H9 (cell line): ENCODE results near the gene PLCD3. TPM values are rescaled to one million over a fixed set of nuclear protein-coding genes. Genes with fewer than 3 reads are reported as not detected.

ENCODE experiments used
- DNase-seq: peaks from one replicate; pipeline ENCODE4 v3.0.0-alpha.2; 2017
- H2AFZ ChIP-seq: one replicate; pipeline ENCODE4 v1.6.1; 2013; ENCODE audit warnings: mild to moderate bottlenecking, low read length, control low read depth, moderate library complexity
- H2AK5ac ChIP-seq: 2 replicates; pipeline ENCODE4 v1.6.1; 2013; ENCODE audit warnings: low read length, control low read depth, mixed read lengths; ENCODE audit not compliant: insufficient read length
- H2BK120ac ChIP-seq: one replicate; pipeline ENCODE4 v1.6.1; 2013; ENCODE audit warnings: low read depth, mild to moderate bottlenecking, low read length, control low read depth, inconsistent platforms; ENCODE audit not compliant: poor library complexity, severe bottlenecking
- H2BK12ac ChIP-seq: 2 replicates; pipeline ENCODE4 v1.6.1; 2013; ENCODE audit warnings: low read length, control low read depth, mixed read lengths, low read depth; ENCODE audit not compliant: insufficient read length
- H2BK15ac ChIP-seq: 2 replicates; pipeline ENCODE4 v1.6.1; 2013; ENCODE audit warnings: low read depth, low read length, control low read depth
- H2BK20ac ChIP-seq: one replicate; pipeline ENCODE4 v1.6.1; 2013; ENCODE audit warnings: low read depth, mild to moderate bottlenecking, low read length, control low read depth, inconsistent platforms; ENCODE audit not compliant: poor library complexity, severe bottlenecking
- H2BK5ac ChIP-seq: 2 replicates; pipeline ENCODE4 v1.6.1; 2013; ENCODE audit warnings: low read length, control low read depth, mixed read lengths; ENCODE audit not compliant: insufficient read length
- H3K14ac ChIP-seq: 2 replicates; pipeline ENCODE4 v1.6.1; 2013; ENCODE audit warnings: low read length, control low read depth; ENCODE audit not compliant: insufficient read depth
- H3K18ac ChIP-seq: 2 replicates; pipeline ENCODE4 v1.6.1; 2013; ENCODE audit warnings: low read depth, mild to moderate bottlenecking, mixed read lengths, low read length, control low read depth; ENCODE audit not compliant: insufficient read length
- H3K23ac ChIP-seq: 2 replicates; pipeline ENCODE4 v1.6.1; 2013; ENCODE audit warnings: low read length, control low read depth, mixed read lengths, low read depth; ENCODE audit not compliant: insufficient read length
- H3K23me2 ChIP-seq: 2 replicates; pipeline ENCODE4 v1.6.1; 2013; ENCODE audit warnings: low read depth, mild to moderate bottlenecking, mixed read lengths, low read length, control low read depth; ENCODE audit not compliant: insufficient read length, poor library complexity, severe bottlenecking
- H3K27ac ChIP-seq: 2 replicates; pipeline ENCODE4 v1.5.1; 2013; ENCODE audit warnings: low read length, control low read depth, mixed read lengths, low read depth; ENCODE audit not compliant: insufficient read length
- H3K27me3 ChIP-seq: 2 replicates; pipeline ENCODE4 v1.6.1; 2013; ENCODE audit warnings: low read length, control low read depth, inconsistent platforms; ENCODE audit not compliant: insufficient read depth
- H3K4ac ChIP-seq: 2 replicates; pipeline ENCODE4 v1.6.1; 2013; ENCODE audit warnings: low read depth, mild to moderate bottlenecking, control low read depth, inconsistent platforms, low read length, moderate library complexity
- H3K4me1 ChIP-seq: 2 replicates; pipeline ENCODE4 v1.6.1; 2013; ENCODE audit warnings: low read length, control low read depth, inconsistent platforms; ENCODE audit not compliant: insufficient read depth
- H3K4me2 ChIP-seq: 2 replicates; pipeline ENCODE4 v1.6.1; 2013; ENCODE audit warnings: low read length, control low read depth, mixed read lengths; ENCODE audit not compliant: insufficient read length, insufficient read depth
- H3K56ac ChIP-seq: 2 replicates; pipeline ENCODE4 v1.6.1; 2013; ENCODE audit warnings: low read depth, mild to moderate bottlenecking, mixed read lengths, low read length, control low read depth; ENCODE audit not compliant: insufficient read length
- H3K79me1 ChIP-seq: 2 replicates; pipeline ENCODE4 v1.6.1; 2013; ENCODE audit warnings: low read depth, mild to moderate bottlenecking, moderate library complexity, low read length, control low read depth, inconsistent platforms; ENCODE audit not compliant: insufficient read depth, poor library complexity, severe bottlenecking
- H3K79me2 ChIP-seq: 2 replicates; pipeline ENCODE4 v1.6.1; 2013; ENCODE audit warnings: low read length, control low read depth, inconsistent platforms; ENCODE audit not compliant: insufficient read depth
- H3K9ac ChIP-seq: 2 replicates; pipeline ENCODE4 v1.6.1; 2013; ENCODE audit warnings: low read length, control low read depth, mixed read lengths; ENCODE audit not compliant: insufficient read length; ENCODE audit errors: extremely low read depth
- H3K9me3 ChIP-seq: one replicate; pipeline ENCODE4 v1.6.1; 2013; ENCODE audit warnings: low read depth, low read length, inconsistent platforms; ENCODE audit not compliant: control insufficient read depth
- H3T11ph ChIP-seq: one replicate; pipeline ENCODE4 v1.6.1; 2013; ENCODE audit warnings: mild to moderate bottlenecking, low read length, control low read depth, inconsistent platforms
- H4K20me1 ChIP-seq: one replicate; pipeline ENCODE4 v1.6.1; 2013; ENCODE audit not compliant: control insufficient read depth, insufficient read length, insufficient read depth
- H4K5ac ChIP-seq: 2 replicates; pipeline ENCODE4 v1.6.1; 2013; ENCODE audit warnings: low read depth, mild to moderate bottlenecking, mixed read lengths, low read length, control low read depth; ENCODE audit not compliant: insufficient read length
- H4K8ac ChIP-seq: replicated peaks from 2 replicates; pipeline ENCODE4 v1.6.1; 2013; ENCODE audit warnings: low read length, control low read depth, mixed read lengths, low read depth; ENCODE audit not compliant: insufficient read length
- H4K91ac ChIP-seq: 2 replicates; pipeline ENCODE4 v1.6.1; 2013; ENCODE audit warnings: low read depth, mild to moderate bottlenecking, moderate library complexity, mixed read lengths, low read length, control low read depth; ENCODE audit not compliant: insufficient read length
- H3K27ac Mint-ChIP-seq, 3 experiments: 2 replicates in 2 of 3; 3 replicates in 1 of 3; pipeline ENCODE4 v1.8.0; 2020 to 2021; ENCODE audit warnings: mixed read lengths in 3 of 3, mild to moderate bottlenecking in 1 of 3, moderate library complexity in 1 of 3
- H3K27me3 Mint-ChIP-seq: 2 replicates; pipeline ENCODE4 v1.8.0; 2021; ENCODE audit warnings: low read depth, mild to moderate bottlenecking, moderate library complexity, mixed read lengths
- H3K36me3 Mint-ChIP-seq, 3 experiments: 2 replicates in 2 of 3; 3 replicates in 1 of 3; pipeline ENCODE4 v1.8.0; 2020 to 2021; ENCODE audit warnings: low read depth in 3 of 3, mixed read lengths in 3 of 3; ENCODE audit not compliant: insufficient read depth in 1 of 3
- H3K4me1 Mint-ChIP-seq, 2 experiments: 2 replicates each; pipeline ENCODE4 v1.8.0; 2020; ENCODE audit warnings: mixed read lengths in 2 of 2
- H3K4me3 Mint-ChIP-seq, 2 experiments: 2 replicates in 1 of 2; 3 replicates in 1 of 2; pipeline ENCODE4 v1.8.0; 2020 to 2021; ENCODE audit warnings: mild to moderate bottlenecking in 2 of 2, mixed read lengths in 2 of 2, moderate library complexity in 1 of 2
- H3K9me3 Mint-ChIP-seq, 2 experiments: 2 replicates in 1 of 2; 3 replicates in 1 of 2; pipeline ENCODE4 v1.8.0; 2020; ENCODE audit warnings: mild to moderate bottlenecking in 2 of 2, mixed read lengths in 2 of 2, moderate library complexity in 1 of 2
- WGBS: extraction: QIAGEN DNeasy Blood & Tissue Kit; methylation state at CpG from one replicate; pipeline ENCODE4 v1.1.7; 2013; ENCODE audit warnings: missing lambda C conversion rate, low lambda C conversion rate, mixed read lengths; ENCODE audit not compliant: insufficient read length; ENCODE audit errors: extremely low coverage; 5-methylcytosine and 5-hydroxymethylcytosine counted together
- total RNA-seq: library from RNA; stranded (reverse); gene quantifications from 2 replicates; pipeline ENCODE4 v1.2.1, GENCODE V29; 2021
- TF ChIP-seq, protein P1 (sequence below): fragments of 200-600 bp; sonication (generic); conservative IDR thresholded peaks from 3 replicates; pipeline ENCODE4 v1.8.0; 2021; ENCODE audit warnings: antibody characterized with exemption, mild to moderate bottlenecking

The PLCD3 gene
- total RNA-seq, 1 experiment from 2014 or later = 41.6 TPM

DNA sequence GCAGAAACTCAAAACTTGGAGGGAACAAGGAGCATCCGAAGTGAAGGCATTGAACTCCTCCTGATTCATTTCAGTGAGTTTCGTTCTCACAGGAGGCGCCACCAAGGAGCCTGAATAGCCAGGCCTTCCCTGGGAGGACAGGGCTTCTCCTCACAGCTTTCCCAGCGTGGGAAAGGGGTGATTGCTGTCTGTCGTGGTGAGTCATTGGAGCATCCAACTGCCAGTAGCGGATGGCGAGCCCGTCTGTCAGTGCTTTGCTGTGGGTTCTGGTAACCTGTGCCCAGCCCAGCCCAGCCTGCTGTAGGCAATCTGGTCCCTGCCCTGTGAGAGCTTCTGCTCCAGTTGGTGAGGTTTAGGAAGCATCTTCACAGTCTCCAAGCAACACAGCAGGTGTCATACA is 28.3 kb downstream of the PLCD3 start:
- DNase-seq = no peak
- H4K8ac ChIP-seq = no peak overlapping the region
- H3K23me2 ChIP-seq = no peaks in the 10 kb centered on the region
- H4K20me1 ChIP-seq = no peaks in the 10 kb centered on the region
- TF ChIP-seq, protein P1, sequence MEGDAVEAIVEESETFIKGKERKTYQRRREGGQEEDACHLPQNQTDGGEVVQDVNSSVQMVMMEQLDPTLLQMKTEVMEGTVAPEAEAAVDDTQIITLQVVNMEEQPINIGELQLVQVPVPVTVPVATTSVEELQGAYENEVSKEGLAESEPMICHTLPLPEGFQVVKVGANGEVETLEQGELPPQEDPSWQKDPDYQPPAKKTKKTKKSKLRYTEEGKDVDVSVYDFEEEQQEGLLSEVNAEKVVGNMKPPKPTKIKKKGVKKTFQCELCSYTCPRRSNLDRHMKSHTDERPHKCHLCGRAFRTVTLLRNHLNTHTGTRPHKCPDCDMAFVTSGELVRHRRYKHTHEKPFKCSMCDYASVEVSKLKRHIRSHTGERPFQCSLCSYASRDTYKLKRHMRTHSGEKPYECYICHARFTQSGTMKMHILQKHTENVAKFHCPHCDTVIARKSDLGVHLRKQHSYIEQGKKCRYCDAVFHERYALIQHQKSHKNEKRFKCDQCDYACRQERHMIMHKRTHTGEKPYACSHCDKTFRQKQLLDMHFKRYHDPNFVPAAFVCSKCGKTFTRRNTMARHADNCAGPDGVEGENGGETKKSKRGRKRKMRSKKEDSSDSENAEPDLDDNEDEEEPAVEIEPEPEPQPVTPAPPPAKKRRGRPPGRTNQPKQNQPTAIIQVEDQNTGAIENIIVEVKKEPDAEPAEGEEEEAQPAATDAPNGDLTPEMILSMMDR = no peak
- H3K14ac ChIP-seq = no peak overlapping the region
- no peaks in the 10 kb centered on the region for H3K4me1 ChIP-seq
- H3K27ac ChIP-seq = no peak overlapping the region
- no peak overlapping the region for H2AFZ ChIP-seq
- H2BK12ac ChIP-seq = no peak overlapping the region
- Mint-ChIP-seq H3K27me3 (no peaks in the 10 kb centered on the region), H3K4me1 (peaks cover 0 to 2% of the 10 kb centered on the region in 2 experiments; a peak in 1 of 4 replicates), H3K27ac (no peak overlapping the region), H3K4me3 (no peak overlapping the region), H3K9me3 (no peaks in the 10 kb centered on the region), H3K36me3 (peaks cover 26 to 92% (median 83%) of the 10 kb centered on the region in 3 experiments; a peak in 6 of 7 replicates)
- H4K91ac ChIP-seq = no peak overlapping the region
- no peak overlapping the region for H3T11ph ChIP-seq
- no peak overlapping the region for H2BK20ac ChIP-seq
- H2BK15ac ChIP-seq = no peak overlapping the region
- H3K79me1 ChIP-seq = no peaks in the 10 kb centered on the region
- no peak overlapping the region for H3K56ac ChIP-seq
- H2BK5ac ChIP-seq = no peak overlapping the region
- no peaks in the 10 kb centered on the region for H3K9me3 ChIP-seq
- H3K23ac ChIP-seq = no peak overlapping the region
- H3K4ac ChIP-seq = no peak overlapping the region
- H3K27me3 ChIP-seq = no peaks in the 10 kb centered on the region
- no peak overlapping the region for H3K18ac ChIP-seq
- no peak overlapping the region for H3K4me2 ChIP-seq
- WGBS = no CpG with 5 or more reads among the region's 8 CpGs
- H3K9ac ChIP-seq = no peak overlapping the region
- no peak overlapping the region for H2AK5ac ChIP-seq
- no peak overlapping the region for H4K5ac ChIP-seq
- H3K79me2 ChIP-seq = no peaks in the 10 kb centered on the region; the same call in 1 of the 2 replicates
- H2BK120ac ChIP-seq = no peak overlapping the region
